Fibroblast of gingiva (primary cell): ENCODE data around the gene PTPN13.
A peak's percentile ranks its signal among the peaks of the same experiment; 100 is the strongest.

ENCODE experiments used
- DNase-seq: peaks from one replicate; pipeline ENCODE4 v3.0.0-alpha.2; 2011; ENCODE audit warnings: low read depth

PTPN13 gene, protein sequence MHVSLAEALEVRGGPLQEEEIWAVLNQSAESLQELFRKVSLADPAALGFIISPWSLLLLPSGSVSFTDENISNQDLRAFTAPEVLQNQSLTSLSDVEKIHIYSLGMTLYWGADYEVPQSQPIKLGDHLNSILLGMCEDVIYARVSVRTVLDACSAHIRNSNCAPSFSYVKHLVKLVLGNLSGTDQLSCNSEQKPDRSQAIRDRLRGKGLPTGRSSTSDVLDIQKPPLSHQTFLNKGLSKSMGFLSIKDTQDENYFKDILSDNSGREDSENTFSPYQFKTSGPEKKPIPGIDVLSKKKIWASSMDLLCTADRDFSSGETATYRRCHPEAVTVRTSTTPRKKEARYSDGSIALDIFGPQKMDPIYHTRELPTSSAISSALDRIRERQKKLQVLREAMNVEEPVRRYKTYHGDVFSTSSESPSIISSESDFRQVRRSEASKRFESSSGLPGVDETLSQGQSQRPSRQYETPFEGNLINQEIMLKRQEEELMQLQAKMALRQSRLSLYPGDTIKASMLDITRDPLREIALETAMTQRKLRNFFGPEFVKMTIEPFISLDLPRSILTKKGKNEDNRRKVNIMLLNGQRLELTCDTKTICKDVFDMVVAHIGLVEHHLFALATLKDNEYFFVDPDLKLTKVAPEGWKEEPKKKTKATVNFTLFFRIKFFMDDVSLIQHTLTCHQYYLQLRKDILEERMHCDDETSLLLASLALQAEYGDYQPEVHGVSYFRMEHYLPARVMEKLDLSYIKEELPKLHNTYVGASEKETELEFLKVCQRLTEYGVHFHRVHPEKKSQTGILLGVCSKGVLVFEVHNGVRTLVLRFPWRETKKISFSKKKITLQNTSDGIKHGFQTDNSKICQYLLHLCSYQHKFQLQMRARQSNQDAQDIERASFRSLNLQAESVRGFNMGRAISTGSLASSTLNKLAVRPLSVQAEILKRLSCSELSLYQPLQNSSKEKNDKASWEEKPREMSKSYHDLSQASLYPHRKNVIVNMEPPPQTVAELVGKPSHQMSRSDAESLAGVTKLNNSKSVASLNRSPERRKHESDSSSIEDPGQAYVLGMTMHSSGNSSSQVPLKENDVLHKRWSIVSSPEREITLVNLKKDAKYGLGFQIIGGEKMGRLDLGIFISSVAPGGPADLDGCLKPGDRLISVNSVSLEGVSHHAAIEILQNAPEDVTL (N-terminal part only)

DNA sequence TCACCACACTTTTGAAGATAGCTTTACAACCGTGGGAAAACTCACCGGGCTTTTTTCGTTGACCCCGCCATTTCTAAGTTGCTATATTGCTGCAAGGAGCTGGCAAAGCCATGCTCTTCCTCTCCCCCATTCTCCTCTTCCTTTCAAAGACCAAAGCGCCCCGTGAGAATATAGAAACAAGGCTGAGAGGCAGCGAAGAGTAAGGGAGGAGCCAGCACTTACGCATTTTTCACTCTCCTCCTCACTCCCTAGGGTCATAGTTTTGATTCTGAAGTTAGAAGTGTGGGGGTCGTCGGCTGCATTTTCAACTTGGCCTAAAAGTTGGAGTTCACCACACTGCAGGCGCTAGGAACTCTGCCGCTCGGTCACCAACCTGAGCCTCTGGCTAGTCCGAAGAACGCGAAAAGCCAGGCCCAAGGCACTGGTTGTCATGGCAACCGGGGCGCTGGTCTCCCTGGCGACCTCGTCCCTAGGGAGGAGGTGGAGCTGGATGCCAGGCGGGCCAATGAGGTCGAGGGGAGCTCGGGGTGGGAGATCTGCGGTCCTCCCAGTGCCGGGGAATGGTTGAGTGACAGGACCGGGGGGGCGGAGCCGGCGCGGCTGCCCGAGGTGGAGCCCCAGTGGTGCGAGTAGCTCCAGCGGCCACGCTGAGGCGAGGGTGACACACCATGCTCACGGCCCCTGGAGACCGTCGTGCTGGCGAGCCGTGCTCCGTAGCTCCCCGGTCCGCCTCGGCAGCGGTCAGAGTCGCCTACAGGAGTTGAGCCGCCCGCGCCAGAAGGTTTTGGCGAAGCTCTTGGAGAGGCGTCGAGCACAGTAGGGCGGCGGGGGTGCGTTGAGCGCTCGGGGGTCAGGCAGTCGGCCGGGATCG lies at the start of gene PTPN13:
Gene PTPN13, plus strand, starts transcription at position 628 of the 871 bp plus-strand sequence. CDS start 40,942 bp downstream, outside the sequence.
- DNase-seq, result peak; percentile 99

DNA sequence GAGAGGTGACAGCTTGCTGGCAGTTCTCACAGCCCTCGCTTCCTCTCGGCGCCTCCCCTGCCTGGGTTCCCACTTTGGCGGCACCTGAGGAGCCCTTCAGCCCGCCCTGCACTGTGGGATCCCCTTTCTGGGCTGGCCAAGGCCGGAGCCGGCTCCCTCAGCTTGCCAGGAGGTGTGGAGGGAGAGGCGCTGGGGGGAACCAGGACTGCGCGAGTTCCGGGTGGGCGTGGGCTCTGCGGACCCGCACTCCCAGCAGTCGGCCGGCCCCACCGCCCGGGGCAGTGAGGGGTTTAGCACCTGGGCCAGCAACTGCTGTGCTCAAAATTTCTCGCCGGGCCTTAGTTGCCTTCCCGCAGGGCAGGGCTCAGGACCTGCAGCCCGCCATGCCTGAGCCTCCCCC lies 47.0 kb upstream of the PTPN13 start:
- DNase-seq, result no peak

DNA sequence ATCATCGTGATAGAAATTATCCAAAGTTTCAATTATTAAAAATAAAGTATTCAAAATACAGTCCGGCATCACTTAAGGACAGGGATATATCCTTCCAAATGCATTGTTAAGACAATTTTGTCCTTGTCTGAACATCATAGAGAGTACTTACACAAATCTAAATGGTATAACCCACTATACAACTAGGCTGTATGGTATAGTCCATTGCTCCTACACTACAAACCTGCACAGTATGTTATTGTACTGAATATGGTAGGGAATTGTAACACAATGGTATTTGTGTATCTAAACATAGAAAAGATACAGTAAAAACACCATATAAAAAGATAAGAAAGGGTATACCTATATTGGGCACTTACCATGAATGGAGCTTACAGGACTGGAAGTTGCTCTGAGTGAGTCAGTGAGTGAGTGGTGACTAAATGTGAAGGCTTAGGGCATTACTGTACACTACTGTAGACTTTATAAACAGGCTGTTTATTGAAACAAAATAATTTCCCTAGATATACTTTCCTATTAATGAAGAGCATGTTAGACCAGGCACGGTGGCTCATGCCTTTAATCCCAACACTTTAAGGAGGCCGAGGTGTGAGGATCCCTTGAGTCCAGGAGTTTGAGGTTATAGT lies 44.8 kb upstream of the PTPN13 start:
- no peak for DNase-seq

DNA sequence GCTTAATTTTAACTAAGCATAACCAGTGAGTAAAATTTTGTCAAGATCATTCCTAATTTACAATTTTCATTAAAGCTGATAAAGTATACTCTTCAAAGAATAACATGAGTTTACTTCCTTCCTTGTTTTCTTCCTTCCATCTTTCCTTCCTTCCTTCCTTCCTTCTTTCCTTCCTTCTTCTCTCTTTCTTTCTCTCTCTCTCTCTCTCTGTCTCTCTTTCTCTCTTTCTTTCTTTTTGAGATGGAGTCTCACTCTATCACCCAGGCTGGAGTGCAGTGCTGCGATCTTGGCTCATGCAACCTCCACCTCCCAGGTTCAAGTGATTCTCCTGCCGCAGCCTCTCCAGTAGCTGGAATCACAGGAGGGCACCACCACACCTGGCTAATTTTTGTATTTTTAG lies 42.7 kb upstream of the PTPN13 start:
- no peak for DNase-seq

DNA sequence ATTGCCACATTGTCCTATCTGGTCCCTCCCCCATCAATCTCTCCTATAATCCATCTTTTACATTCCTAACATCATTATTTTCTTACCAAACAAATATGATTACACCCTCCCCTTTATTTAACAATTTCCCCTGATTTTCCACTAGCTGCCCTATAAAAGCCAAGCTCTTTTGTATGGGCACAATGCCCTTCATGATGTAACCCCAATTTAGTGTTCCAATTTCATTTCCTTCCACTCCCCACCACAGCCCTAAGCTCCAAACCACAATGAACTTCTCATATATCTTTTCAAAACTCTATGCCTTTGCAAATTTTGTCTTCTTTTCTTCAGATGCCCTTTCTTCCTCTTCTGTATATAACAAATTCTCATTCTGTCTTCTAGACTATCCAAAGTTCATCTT lies 39.5 kb upstream of the PTPN13 start:
- DNase-seq, result peak; percentile 71

DNA sequence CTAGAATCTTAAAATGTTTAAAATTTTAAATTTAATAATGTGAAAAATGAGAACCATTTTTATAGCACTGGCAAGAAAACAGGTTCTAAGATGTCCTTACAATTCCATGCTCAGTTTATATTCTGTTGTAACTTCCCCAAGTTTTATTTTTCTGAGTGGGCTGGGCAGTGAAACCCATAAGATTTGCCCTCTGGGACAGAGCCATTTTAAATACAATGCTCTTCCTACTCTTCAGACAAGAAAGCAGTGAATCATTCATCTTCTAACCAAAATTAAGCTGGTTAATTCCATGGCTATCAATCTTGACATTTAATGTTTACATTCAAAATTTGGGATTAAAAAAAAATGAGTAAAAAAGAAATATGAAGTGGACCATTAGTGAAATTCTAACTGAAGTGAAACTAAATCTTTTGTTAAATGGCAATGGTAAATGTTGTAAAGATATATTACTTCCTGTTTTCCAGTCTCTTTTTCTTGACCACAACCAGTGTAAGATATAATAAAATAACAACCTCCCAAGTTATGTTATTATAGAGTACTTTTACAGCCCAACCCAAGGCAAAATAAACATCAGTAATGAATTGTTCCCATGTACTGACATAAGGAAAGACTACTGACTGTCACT lies 37.2 kb upstream of the PTPN13 start:
- DNase-seq, result no peak

DNA sequence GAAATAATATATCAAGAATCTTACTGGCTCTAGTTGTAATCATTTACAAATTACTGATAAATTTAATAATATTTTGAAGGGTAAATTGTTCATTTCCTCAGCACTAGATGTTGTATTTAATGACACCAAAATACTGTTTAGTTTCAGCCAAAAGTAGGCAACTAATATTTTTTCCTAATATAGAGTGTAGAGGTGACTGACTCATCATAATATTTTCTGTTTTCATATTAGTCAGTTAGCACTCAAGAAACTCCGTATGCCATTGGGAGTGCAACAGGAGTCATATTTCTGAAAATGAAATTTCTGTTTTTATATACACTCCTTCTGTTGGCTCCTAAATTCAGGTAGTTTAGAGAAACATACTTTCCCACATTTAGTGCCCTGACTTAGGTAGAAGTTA lies 36.6 kb upstream of the PTPN13 start:
- no peak for DNase-seq

DNA sequence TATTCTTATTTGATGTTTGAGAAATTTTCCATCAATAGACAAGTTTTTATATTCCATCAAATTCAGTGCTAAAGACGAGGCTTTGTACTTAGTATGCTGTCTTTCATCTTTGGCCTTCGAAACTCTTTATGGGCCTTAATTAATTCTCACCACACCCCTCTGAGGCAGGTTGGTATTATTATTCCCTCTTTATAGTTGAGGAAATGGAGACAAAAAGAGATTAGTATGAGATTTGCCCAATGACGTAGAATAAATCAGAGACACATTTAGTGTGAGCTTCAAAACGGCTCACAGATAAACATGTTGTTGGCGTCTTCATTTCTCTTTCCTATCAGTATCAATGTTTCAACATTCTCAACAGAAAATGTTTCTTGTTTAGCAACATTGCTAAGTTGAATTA lies 35.9 kb upstream of the PTPN13 start:
- no peak for DNase-seq

DNA sequence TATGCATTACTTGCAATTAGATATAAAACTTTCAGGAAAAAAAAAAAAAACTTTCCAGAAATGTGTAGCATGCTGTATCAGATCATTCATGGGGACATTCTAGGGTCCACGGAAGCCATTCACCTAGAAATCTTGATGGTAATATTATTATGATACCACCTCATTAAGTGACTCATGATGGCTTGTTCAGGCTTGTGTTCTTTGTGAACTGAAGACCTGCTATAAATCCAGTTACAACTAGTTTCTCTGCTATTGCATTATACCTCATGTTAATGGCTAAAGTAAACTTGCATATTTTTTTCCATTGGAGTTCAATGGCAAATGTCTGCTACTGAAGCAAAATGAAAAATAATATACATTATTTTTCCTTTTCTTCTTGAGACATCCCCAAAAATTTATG lies 35.3 kb upstream of the PTPN13 start:
- no peak for DNase-seq

DNA sequence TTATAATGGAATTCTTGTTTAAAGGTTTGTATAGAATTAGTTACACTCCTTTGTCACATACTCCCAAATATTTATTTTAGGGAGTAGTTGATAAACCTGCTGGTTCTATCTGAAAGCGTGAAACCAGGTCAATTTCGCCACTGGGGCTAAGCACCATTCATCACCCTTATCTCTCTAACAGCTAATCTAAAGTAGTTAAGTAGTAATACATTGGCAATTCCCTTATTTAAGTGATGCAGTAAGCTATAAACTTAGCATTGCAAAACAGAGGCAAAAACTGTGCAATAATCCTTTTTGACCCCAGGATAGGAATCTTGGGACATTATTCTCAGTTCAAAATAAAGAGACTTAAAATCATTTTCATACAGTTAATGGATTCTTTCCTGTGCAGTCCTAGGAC lies 33.7 kb upstream of the PTPN13 start:
- no peak for DNase-seq

DNA sequence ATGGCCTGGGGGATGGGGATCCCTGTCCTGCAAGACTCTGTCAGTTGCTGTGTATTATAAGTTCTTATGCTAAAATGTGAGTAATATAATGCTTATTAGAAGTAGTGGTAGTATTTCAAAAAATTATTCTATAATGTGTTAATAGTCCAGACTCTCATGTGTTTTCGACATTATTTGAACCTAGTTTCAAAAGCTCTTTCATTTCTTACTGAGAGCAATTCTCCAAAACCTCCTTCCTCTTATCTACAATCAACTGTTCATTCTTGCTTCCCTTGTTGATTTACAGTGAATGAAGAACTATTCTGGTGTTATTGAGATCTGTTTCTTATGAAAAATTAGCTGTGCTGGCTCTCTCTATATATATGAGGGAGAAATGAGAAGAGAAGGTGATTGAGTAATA lies 32.9 kb upstream of the PTPN13 start:
- DNase-seq, result no peak

DNA sequence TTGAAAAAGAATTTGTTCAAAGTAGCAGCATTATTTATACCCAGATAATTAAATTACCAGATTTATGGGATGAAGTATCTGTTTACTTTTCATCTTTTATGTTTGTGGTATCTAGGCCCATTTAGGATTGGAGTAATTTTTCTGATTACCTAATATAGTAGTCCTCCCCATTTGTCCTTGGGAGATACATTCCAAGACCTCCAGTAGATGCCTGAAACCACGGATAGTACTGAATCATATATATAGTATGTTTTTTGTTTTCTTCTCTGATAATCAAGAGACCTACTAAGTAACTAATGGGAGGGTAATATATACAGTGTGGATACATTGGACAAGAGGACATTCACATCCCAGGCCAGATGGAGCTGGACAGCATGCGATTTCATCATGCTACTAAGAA lies 30.7 kb upstream of the PTPN13 start:
- DNase-seq, result no peak

DNA sequence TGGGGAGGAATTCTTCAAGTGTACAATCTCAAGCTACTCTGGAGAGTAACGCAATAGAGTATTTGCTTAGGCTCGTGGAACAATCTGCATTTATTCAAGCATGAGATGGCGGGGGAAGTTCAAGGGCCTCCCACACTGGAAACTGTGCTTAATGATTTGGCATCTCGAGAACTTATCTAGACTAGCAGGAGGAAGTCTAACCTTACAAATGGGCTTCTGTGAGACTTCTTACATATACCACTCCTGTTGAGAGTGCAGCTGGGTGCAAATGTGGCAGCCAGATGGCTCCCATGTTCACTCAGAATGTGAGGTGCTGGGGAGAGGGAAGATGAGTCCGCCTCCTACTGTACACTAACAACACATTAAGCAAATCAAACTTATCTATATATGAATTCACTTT lies 29.3 kb upstream of the PTPN13 start:
- no peak for DNase-seq

DNA sequence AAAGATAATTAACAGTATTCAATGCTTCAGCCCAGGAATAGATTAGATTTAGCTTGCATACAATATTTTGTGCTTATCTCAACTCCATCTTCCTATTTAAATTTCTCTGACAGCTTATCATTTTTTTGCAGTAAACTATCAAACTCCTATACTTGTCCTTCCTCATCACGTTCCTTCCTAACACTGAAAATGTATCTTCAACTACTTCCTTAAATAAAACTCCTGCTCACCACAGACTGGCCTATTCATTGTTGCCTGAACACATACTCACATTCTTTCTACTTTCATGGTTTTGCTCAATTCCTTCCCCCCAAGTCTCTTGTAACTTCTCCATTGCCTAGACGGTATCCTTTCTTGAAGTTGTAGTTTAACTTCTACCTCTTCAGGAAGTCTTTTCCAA lies 28.5 kb upstream of the PTPN13 start:
- no peak for DNase-seq

DNA sequence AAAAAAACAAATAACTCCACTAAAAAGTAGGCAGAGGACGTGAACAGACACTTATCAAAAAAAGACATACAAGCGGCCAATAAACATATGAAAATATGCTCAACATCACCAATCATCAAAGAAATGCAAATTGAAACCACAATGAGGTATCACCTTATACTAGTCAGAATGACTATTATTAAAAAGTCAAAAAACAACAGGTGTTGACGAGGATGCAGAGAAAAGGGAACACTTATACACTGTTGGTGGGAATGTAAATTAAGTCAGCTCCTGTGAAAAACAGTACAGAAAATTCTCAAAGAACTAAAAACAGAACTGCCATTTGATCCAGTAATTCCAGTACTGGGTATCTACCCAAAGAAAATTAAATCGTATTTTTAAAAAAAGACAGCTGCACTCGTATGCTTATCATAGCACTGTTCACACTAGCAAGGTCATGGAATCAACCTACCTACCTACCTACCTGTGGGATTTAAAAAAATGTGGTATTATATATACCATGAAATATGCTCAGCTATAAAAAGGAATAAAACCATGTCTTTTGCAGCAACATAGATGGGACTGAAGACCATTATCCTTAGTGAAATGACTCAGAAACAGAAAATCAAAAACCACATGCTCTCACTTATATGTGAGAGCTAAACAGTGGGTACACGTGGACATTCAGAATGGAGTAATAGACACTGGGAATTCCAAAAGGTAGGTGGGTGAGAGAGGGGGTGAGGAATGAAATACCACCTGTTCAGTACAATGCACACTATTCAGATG lies 24.8 kb upstream of the PTPN13 start:
- DNase-seq, result no peak

DNA sequence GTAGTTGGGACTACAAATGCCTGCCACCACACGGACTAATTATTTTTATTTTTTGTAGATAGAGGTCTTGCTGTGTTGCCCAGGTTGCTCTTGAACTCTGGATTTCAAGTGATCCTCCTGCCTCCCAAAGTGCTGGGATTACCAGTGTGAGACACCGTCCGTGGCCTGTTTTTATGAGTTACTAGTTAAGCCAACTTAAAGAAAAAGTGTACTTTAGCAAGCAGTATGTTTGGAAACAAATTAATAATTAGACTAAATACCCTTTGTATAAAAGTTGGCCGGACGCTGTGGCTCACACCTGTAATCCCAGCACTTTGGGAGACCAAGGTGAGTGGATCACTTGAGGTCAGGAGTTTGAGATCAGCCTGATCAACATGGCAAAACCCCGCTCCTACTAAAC lies 14.2 kb upstream of the PTPN13 start:
- no peak for DNase-seq

DNA sequence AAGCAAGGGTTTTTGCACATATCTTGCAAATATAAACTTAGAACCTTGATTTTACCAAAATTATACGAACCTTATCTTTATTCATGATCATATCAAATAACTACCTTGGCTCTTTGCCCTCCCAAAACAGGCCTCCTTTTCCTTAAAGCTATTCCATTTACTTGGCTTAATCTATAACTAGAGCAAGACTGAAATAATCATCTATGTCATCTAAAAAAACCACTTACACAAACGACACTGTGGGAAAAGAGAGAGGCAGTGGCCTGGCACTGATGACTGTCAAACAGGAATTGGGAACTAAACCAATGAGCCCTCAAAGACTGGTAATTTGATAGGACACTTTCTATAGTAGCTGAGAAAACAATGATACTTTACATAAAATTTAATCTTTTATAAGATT lies 11.7 kb upstream of the PTPN13 start:
- DNase-seq, result no peak

DNA sequence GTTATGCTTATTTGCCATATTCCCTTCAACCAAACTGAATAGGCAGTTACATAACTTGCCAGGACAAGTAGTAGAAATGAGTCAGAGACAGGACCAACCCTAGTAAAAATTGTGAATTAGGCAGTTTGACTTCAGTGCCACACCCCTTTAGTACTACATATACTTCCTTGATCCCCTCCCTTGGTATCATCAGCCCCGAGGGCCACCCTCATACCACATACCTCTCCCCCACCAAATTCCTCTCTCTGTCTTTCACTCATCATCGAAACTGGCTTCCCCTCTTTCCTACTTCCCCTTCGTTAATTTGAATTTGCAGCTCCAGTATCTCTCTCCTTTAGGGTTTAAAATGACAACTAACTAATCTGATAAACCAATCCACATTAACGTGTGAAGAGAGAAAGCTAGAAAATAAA lies 7.9 kb upstream of the PTPN13 start:
- DNase-seq, result no peak

DNA sequence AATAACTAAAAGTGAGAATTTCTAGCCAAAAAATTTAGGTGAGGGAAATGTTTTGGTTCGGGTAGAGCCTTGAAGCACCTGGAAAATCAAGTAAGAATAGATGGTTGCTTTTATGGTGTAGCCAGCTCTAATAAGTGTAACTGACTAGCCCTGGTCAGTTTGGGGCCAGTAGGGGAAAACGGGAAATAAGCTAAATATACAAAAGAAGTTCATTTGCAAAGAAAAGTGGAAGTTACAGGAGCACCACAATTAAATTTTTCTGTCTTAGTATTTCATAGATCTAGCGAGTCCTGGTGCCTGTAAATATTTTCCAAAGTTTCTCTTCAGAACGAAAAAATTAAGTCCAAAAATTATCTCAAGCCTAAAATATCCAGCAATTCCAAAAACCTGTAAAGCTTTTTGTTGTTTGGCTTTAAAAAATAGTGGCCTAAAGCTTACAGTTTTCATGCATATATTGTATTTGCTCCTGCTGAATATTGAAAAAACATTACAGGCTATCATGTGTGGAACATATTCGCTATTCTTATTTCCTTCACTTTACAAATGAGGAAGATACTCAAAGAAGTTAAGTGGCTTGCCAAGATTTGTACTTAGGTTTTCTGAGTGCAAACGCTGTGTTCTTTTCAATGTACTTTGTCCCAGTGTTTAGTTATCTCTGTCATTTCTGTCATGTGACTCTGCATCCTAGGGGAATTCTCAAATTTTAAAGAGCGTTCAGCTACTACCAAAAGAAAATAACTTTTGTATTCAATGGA lies 7.3 kb upstream of the PTPN13 start:
- DNase-seq, result no peak
